Lower leg skin (tissue), 3 donors: ENCODE results near the gene ARHGAP15.

ENCODE experiments used
- POLR2A ChIP-seq, 2 donors: fragments of 450-650 bp; IDR thresholded peaks; one replicate each; pipeline ENCODE4 v1.6.1; 2016 to 2017; ENCODE audit warnings: antibody characterized with exemption in 2 of 2, mild to moderate bottlenecking in 1 of 2, moderate library complexity in 1 of 2
- TF ChIP-seq, protein P1 (sequence below), 3 donors: fragments of 450-650 bp; IDR thresholded peaks; one replicate each; pipeline ENCODE4 v1.5.1; 2016; ENCODE audit warnings: antibody characterized with exemption in 3 of 3, mild to moderate bottlenecking in 3 of 3, moderate library complexity in 2 of 3

DNA sequence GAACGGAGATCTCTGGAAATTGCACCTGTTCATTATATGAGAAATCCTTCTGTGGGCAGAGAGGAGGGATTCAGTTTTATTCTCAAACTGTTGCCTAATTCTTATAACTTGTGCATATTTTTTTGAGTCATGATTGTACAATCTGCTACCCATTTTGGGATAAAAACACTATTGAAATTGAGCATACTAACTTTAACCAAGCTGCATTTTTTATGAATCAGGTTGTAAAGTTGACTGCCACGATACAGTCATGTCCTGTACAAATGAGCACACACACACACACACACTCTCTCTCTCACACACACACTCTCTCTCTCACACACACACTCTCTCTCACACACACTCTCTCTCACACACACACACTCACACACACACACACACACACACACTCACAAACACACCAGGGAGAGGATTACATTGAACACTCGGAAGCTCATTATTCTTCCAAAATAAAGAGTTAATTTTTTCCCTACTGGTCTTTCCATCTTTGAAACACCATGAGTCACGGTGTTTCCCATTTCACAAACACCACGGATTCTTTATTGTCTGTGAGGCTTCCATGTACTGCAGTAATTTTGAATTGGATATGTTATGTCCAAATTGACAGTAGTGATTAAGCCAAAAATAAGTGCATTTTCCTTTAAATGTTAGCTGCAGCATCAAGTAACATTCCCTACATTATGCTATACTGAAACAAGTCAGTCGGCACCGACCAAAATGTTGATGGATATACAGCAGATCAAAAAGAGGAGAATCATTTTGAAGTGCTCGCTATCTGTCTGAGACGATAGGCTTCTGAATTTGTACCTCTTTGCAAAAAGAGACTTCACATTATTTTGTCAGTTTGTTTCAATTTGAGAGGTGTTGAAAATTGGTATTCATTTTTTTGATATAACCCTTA is 216.9 kb downstream of the ARHGAP15 start:
- TF ChIP-seq POLR2A (IDR thresholded peaks at IDR 0.05), result no peak
- TF ChIP-seq, protein P1, sequence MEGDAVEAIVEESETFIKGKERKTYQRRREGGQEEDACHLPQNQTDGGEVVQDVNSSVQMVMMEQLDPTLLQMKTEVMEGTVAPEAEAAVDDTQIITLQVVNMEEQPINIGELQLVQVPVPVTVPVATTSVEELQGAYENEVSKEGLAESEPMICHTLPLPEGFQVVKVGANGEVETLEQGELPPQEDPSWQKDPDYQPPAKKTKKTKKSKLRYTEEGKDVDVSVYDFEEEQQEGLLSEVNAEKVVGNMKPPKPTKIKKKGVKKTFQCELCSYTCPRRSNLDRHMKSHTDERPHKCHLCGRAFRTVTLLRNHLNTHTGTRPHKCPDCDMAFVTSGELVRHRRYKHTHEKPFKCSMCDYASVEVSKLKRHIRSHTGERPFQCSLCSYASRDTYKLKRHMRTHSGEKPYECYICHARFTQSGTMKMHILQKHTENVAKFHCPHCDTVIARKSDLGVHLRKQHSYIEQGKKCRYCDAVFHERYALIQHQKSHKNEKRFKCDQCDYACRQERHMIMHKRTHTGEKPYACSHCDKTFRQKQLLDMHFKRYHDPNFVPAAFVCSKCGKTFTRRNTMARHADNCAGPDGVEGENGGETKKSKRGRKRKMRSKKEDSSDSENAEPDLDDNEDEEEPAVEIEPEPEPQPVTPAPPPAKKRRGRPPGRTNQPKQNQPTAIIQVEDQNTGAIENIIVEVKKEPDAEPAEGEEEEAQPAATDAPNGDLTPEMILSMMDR (IDR thresholded peaks at IDR 0.05), result no peak
